A673 (cell line): ENCODE measurements around the gene C10orf90.

Experiments used
- CTCF ChIP-seq: fragments of 300-800, 200-600 bp; sonication (generic); conservative IDR thresholded peaks from 2 replicates; pipeline ENCODE4 v1.5.1; 2017; ENCODE audit warnings: low read depth, mild to moderate bottlenecking, antibody characterized with exemption, low read length, moderate library complexity, mixed read lengths
- EZH2 ChIP-seq: fragments of 200-600 bp; sonication (generic); IDR thresholded peaks from 2 replicates; pipeline ENCODE4 v1.6.1; 2017; ENCODE audit warnings: borderline replicate concordance, low read depth, mild to moderate bottlenecking, mixed read lengths, antibody characterized with exemption, low read length; ENCODE audit not compliant: poor library complexity, severe bottlenecking

GRCh38 chr10:126380352-126381076 lies 290.0 kb downstream of the C10orf90 start:
- TF ChIP-seq CTCF: no peak
- no peak for TF ChIP-seq EZH2
